Calu3 (cell line): ENCODE measurements around the gene DYRK1A. TPM values are rescaled to one million over a fixed set of nuclear protein-coding genes. Genes with fewer than 3 reads are reported as not detected.
"Not testable (repeated sequence)": the region's sequence is repeated elsewhere in the genome, so short reads cannot be mapped to it uniquely, and the experiment has no call there.

Source experiments
- Bru-seq: library from RNA; stranded (reverse); fragments of 400-500 nt; gene quantifications from one replicate; lab custom pipeline; 2021; lab: Mats Ljungman, UMichigan
- BruChase-seq, 2 experiments: library from RNA; stranded (reverse); fragments of 400-500 nt; gene quantifications; one replicate each; lab custom pipeline; 2021; lab: Mats Ljungman, UMichigan
- BruUV-seq: library from RNA; stranded (reverse); fragments of 400-500 nt; replicated peaks from 2 replicates; lab custom pipeline; 2021; lab: Mats Ljungman, UMichigan
- CTCF ChIA-PET: fragments of 300-600 bp; sonication (Branson Sonifier 250); formaldehyde crosslinking; loops from one replicate; lab custom pipeline; 2022; ENCODE audit warnings: antibody characterized with exemption; lab: Charles Lee
- DNase-seq: peaks from one replicate; pipeline ENCODE4 v3.0.0; 2022
- H3K27ac Mint-ChIP-seq: one replicate; pipeline ENCODE4 v1.8.0; 2022; ENCODE audit warnings: mixed read lengths; ENCODE audit not compliant: unreplicated experiment
- H3K27me3 Mint-ChIP-seq: one replicate; pipeline ENCODE4 v1.8.0; 2022; ENCODE audit warnings: mixed read lengths; ENCODE audit not compliant: unreplicated experiment
- H3K36me3 Mint-ChIP-seq: one replicate; pipeline ENCODE4 v1.8.0; 2022; ENCODE audit warnings: mild to moderate bottlenecking, moderate library complexity, mixed read lengths; ENCODE audit not compliant: insufficient read depth, unreplicated experiment
- H3K4me1 Mint-ChIP-seq: one replicate; pipeline ENCODE4 v1.8.0; 2022; ENCODE audit warnings: mild to moderate bottlenecking, low read depth, mixed read lengths; ENCODE audit not compliant: unreplicated experiment
- H3K4me3 Mint-ChIP-seq: one replicate; pipeline ENCODE4 v1.8.0; 2022; ENCODE audit warnings: mild to moderate bottlenecking, low read depth, moderate library complexity, mixed read lengths; ENCODE audit not compliant: unreplicated experiment
- H3K9me3 Mint-ChIP-seq: one replicate; pipeline ENCODE4 v1.8.0; 2022; ENCODE audit warnings: low read depth, mixed read lengths; ENCODE audit not compliant: unreplicated experiment
- CTCF ChIP-seq: fragments of 200-600 bp; IDR thresholded peaks from one replicate; pipeline ENCODE4 v1.8.0; 2022; ENCODE audit warnings: antibody characterized with exemption; ENCODE audit not compliant: unreplicated experiment
- intact Hi-C: fragments of 100-400 bp; cut with micrococcal nuclease; formaldehyde crosslinking; loops from one replicate; pipeline ENCODE4 v1.10.0; 2022; ENCODE audit not compliant: unreplicated experiment
- long read RNA-seq: library from polyadenylated mRNA; stranded (forward); transcript quantifications from one replicate; pipeline ENCODE4 v2.0.0, GENCODE V29; 2022
- total RNA-seq: library from RNA; stranded (reverse); gene quantifications from 2 replicates; pipeline ENCODE4 v1.2.3, GENCODE V29; 2022

The DYRK1A gene
- total RNA-seq = 45.4 and 45.6 TPM in 2 replicates
- Bru-seq, nascent RNA = percentile 93 among the genes with signal in this experiment
- percentile 81 among the genes with signal in this experiment for BruChase-seq, experiment 1, labeled RNA remaining after a 6-hour chase
- percentile 87 among the genes with signal in this experiment for BruChase-seq, experiment 2, labeled RNA remaining after a 2-hour chase
- long read RNA-seq, partial matches to known transcripts = 0 of 3 reads
- long read RNA-seq, other reads (novel, unspliced or antisense) = 3 of 3 reads

- H3K36me3 Mint-ChIP-seq = peaks cover 47% of the 10 kb centered on the region
- TF ChIP-seq CTCF = no peak
- peak within 1 kb of the TSS; percentile 97 for H3K4me3 Mint-ChIP-seq
- peak; percentile 95 for DNase-seq
- no TSS peak for BruUV-seq
- no peaks in the 10 kb centered on the region for H3K9me3 Mint-ChIP-seq
- CTCF ChIA-PET = interaction anchor here (0.6 kb wide), 1 partner anchor 99 kb away, joined by 4 read pairs; the partner anchor contains the start of gene VPS26C
- peak within 1 kb of the TSS; percentile 98 for H3K27ac Mint-ChIP-seq
- H3K4me1 Mint-ChIP-seq = no peaks in the 10 kb centered on the region
- intact Hi-C loops = loop anchor here (5.0 kb wide), 1 partner anchor 99 kb away; the partner anchor contains the start of gene VPS26C
- H3K27me3 Mint-ChIP-seq = no peaks in the 10 kb centered on the region
Measured at GRCh38 chr21:37366482-37367316, at the start of gene DYRK1A. Gene DYRK1A, plus strand, starts transcription at chr21:37366773. Its CDS starts 53,602 bp downstream, at chr21:37420375.

- no peak for TF ChIP-seq CTCF
- Mint-ChIP-seq H3K36me3 (no peaks in the 10 kb centered on the region), H3K4me1 (no peaks in the 10 kb centered on the region), H3K27ac (no peak overlapping the region), H3K27me3 (no peaks in the 10 kb centered on the region), H3K4me3 (no peak overlapping the region), H3K9me3 (no peaks in the 10 kb centered on the region)
- intact Hi-C loops = no loop called here
- BruUV-seq = no TSS peak
- CTCF ChIA-PET = no interaction called here
- no peak for DNase-seq
Measured at GRCh38 chr21:37319551-37319950, 47.0 kb upstream of the DYRK1A start.

- H3K9me3 Mint-ChIP-seq = no peaks in the 10 kb centered on the region
- BruUV-seq = no TSS peak
- no peak for DNase-seq
- no peak overlapping the region for H3K4me3 Mint-ChIP-seq
- CTCF ChIA-PET = no interaction called here
- H3K36me3 Mint-ChIP-seq = no peaks in the 10 kb centered on the region
- H3K4me1 Mint-ChIP-seq = no peaks in the 10 kb centered on the region
- no peak overlapping the region for H3K27ac Mint-ChIP-seq
- intact Hi-C loops = no loop called here
- TF ChIP-seq CTCF = no peak
- no peaks in the 10 kb centered on the region for H3K27me3 Mint-ChIP-seq
Measured at GRCh38 chr21:37322084-37322483, 44.5 kb upstream of the DYRK1A start.

- no TSS peak for BruUV-seq
Measured at GRCh38 chr21:37324558-37324957, 42.0 kb upstream of the DYRK1A start.

GRCh38 chr21:37328147-37328546, 38.4 kb upstream of the DYRK1A start:
- intact Hi-C loops, H3K4me3 Mint-ChIP-seq, CTCF ChIA-PET, H3K27me3 Mint-ChIP-seq, DNase-seq, H3K4me1 Mint-ChIP-seq, H3K9me3 Mint-ChIP-seq, BruUV-seq, H3K27ac Mint-ChIP-seq, H3K36me3 Mint-ChIP-seq: not testable (repeated sequence)

More at GRCh38 chr21:37324558-37324957, 42.0 kb upstream of the DYRK1A start:
- H3K36me3 Mint-ChIP-seq = no peaks in the 10 kb centered on the region
- H3K4me1 Mint-ChIP-seq = no peaks in the 10 kb centered on the region
- intact Hi-C loops = no loop called here
- DNase-seq = no peak
- no peak for TF ChIP-seq CTCF
- H3K27me3 Mint-ChIP-seq = no peaks in the 10 kb centered on the region
- no peaks in the 10 kb centered on the region for H3K9me3 Mint-ChIP-seq
- no peak overlapping the region for H3K4me3 Mint-ChIP-seq
- CTCF ChIA-PET = interaction anchor here (0.6 to 1.2 kb wide), 2 partner anchors 10 to 525 kb away, joined by 4 read pairs; no protein-coding TSS in a partner anchor
- no peak overlapping the region for H3K27ac Mint-ChIP-seq
